ENCODE measurements around the gene CMTM8. TPM values are rescaled to one million over a fixed set of nuclear protein-coding genes. Genes with fewer than 3 reads are reported as not detected.

The CMTM8 gene
- total and polyA plus RNA-seq, 2 of the 8 experiments (the other 6 are each of a cell fraction or from before 2014, with no cell fraction given) = 10.5 to 22.4 TPM

DNA sequence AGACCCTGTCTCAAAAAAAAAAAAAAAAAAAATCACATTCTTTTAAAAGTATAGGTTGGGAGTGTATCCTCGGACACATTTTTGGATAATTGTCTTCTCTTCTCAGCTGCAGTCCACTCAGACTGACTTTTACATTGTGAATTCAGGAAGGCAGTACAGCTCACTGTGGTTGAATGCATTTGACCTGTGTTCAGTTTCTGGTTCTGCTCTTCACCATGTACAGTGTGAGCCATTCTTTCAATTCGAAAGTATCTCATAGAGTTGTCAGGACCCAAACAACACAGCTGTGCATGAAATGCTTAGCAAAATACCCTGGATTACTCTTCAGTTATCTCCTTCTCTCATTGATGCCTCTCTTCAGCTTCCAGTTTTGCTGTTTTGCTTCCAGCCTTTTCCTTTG lies 5.0 kb downstream of the CMTM8 start:
- TF ChIP-seq POLR2A (IDR thresholded peaks at IDR 0.05; ENCODE audit: control extremely low read depth in 1 of 2, low read depth in 2 of 2, low read length in 2 of 2) = no peak
- TF ChIP-seq JUND (IDR thresholded peaks at IDR 0.05; ENCODE audit: low read length) = no peak
- no peak for TF ChIP-seq KDM4A (IDR thresholded peaks at IDR 0.05; ENCODE audit: low read depth, low read length, severe bottlenecking)
- no peak for TF ChIP-seq CHD1 (IDR thresholded peaks at IDR 0.05; ENCODE audit: low read depth, low read length)
- no peak for TF ChIP-seq TAF7 (optimal IDR thresholded peaks at IDR 0.05; ENCODE audit: borderline replicate concordance, low read depth, low read length)
- TF ChIP-seq SIN3A (conservative IDR thresholded peaks at IDR 0.05 in 1 of 2, IDR thresholded peaks at IDR 0.05 in 1 of 2; ENCODE audit: low read depth in 1 of 2, low read length in 2 of 2) = no peak
- no peak for TF ChIP-seq RNF2 (IDR thresholded peaks at IDR 0.05; ENCODE audit: borderline replicate concordance, low read depth, low read length, missing control alignments, poor library complexity, severe bottlenecking)
- Histone ChIP-seq H3K79me2 (ENCODE audit: control insufficient read depth in 1 of 2, insufficient read depth in 2 of 2, low read length in 2 of 2) (peaks cover 0 to 15% of the 10 kb centered on the region in 2 experiments; a peak in 1 of 4 replicates), H3K27ac (ENCODE audit: low read depth, low read length) (no peak overlapping the region), H3K27me3 (replicated peaks in 1 of 4; ENCODE audit: control insufficient read depth in 3 of 4, extremely low read depth in 1 of 4, insufficient read depth in 3 of 4, low read length in 3 of 4) (peaks cover 0 to 12% (median 6%) of the 10 kb centered on the region in 4 experiments; a peak in 4 of 7 replicates), H3K4me3 (ENCODE audit: extremely low read depth in 1 of 4, insufficient read depth in 2 of 4, low read depth in 3 of 4, low read length in 4 of 4) (no peak overlapping the region), H4K91ac (replicated peaks; ENCODE audit: insufficient read length, low read length) (no peak overlapping the region), H3K9ac (replicated peaks in 1 of 4; ENCODE audit: extremely low read depth in 1 of 4, low read depth in 3 of 4, low read length in 3 of 4) (no peak overlapping the region), H4K8ac (ENCODE audit: extremely low read depth, insufficient read depth, low read length) (no peak overlapping the region), H3K4ac (replicated peaks; ENCODE audit: insufficient read length, low read depth, low read length) (no peak overlapping the region), H3K18ac (ENCODE audit: extremely low read depth, low read length) (no peak overlapping the region), H3K79me1 (ENCODE audit: low read depth, low read length) (peaks cover 2% of the 10 kb centered on the region), H3K14ac (ENCODE audit: insufficient read length) (no peak overlapping the region), H3K56ac (replicated peaks; ENCODE audit: insufficient read length, low read depth, low read length) (no peak overlapping the region), H3K36me3 (ENCODE audit: control insufficient read depth in 2 of 4, insufficient read depth in 4 of 4, low read length in 3 of 4) (no peaks in the 10 kb centered on the region; a peak in 1 of 8 replicates), H2AFZ (ENCODE audit: low read length) (no peak overlapping the region), H2BK5ac (ENCODE audit: low read depth, low read length) (no peak overlapping the region), H3K9me3 (ENCODE audit: insufficient read depth in 2 of 2, low read depth in 1 of 2, low read length in 1 of 2) (no peaks in the 10 kb centered on the region), H2AK5ac (ENCODE audit: low read depth, low read length) (no peak overlapping the region), H2BK120ac (replicated peaks; ENCODE audit: low read depth, low read length) (no peak overlapping the region), H4K20me1 (replicated peaks in 1 of 2; ENCODE audit: control insufficient read depth in 1 of 2, insufficient read depth in 2 of 2, low read length in 2 of 2) (peaks cover 0 to 4% of the 10 kb centered on the region in 2 experiments), H2BK20ac (ENCODE audit: low read length) (no peak overlapping the region), H2BK15ac (ENCODE audit: low read length) (no peak overlapping the region), H3K23me2 (ENCODE audit: low read depth, low read length) (peaks cover 7% of the 10 kb centered on the region; the same call in 1 of the 2 replicates), H3K4me2 (ENCODE audit: insufficient read depth in 1 of 2, low read depth in 2 of 2, low read length in 2 of 2) (no peak overlapping the region), H2BK12ac (ENCODE audit: low read depth, low read length) (no peak overlapping the region), H4K5ac (ENCODE audit: insufficient read length, low read depth, low read length) (no peak overlapping the region), H3K4me1 (replicated peaks in 1 of 4; ENCODE audit: control insufficient read depth in 3 of 4, insufficient read depth in 4 of 4, low read length in 3 of 4) (peaks cover 0 to 5% (median 4%) of the 10 kb centered on the region in 4 experiments; a peak in 5 of 7 replicates), H3K23ac (ENCODE audit: insufficient read length) (no peak overlapping the region)
- FAIRE-seq (no peak), DNase-seq (ENCODE audit: low read depth in 1 of 2, low spot score in 2 of 2) (no peak)
- 85% methylated on average over 2 of the region's 2 CpGs; no CpG with 5 or more reads in 1 of the 2 experiments for WGBS, 2 experiments (ENCODE audit: extremely low coverage in 1 of 2, insufficient coverage in 1 of 2, insufficient read length in 1 of 2, insufficient replicate concordance in 2 of 2, low coverage in 1 of 2, low lambda C conversion rate in 2 of 2, missing lambda C conversion rate in 1 of 2)
- POLR2A ChIA-PET (ENCODE audit: partially characterized antibody) = interaction anchor here (1.0 to 1.3 kb wide), 2 partner anchors 10 to 14 kb away, joined by 3 read pairs; no protein-coding TSS in a partner anchor
- CTCF ChIA-PET (ENCODE audit: partially characterized antibody) = interaction anchor here (0.6 to 2.0 kb wide), 11 partner anchors 10 to 103 kb away, joined by 3 to 5 read pairs (median 4); no protein-coding TSS in a partner anchor
